Measurements from ENCODE around the gene DAB2IP. TPM values are rescaled to one million over a fixed set of nuclear protein-coding genes. Genes with fewer than 3 reads are reported as not detected.
A peak's percentile ranks its signal among the peaks of the same experiment; 100 is the strongest.

Gene DAB2IP
- total and polyA plus RNA-seq, 8 donors = 17.5 to 303 (median 45.6) TPM

DNA sequence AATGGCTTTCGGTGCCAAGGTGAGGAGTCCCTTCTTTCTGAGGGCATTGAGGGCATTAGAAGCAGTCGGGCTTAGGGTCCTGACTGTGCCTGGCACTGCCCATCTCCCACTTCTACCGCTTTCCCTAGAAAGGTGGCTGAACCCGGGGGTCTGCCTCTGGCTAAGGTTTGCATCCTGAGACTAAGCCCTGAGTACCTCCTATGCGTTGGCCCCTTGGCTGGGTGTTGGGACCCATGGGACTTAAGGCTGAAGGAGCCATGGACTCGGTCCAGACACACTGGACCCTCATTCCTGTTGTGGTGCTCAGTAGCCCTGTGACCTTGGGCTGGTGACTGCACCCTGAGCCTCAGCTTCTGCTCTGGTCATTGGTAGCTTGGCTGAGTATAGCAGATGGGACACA lies 23.9 kb downstream of the DAB2IP start:
- intact Hi-C loops (cut with DNase I; ENCODE audit: low total_unique reads) = no loop called here
- no peak for DNase-seq
- Histone ChIP-seq H3K27ac (no peak overlapping the region), H3K4me1 (peaks cover 8 to 45% (median 26%) of the 10 kb centered on the region in 4 donors), H3K36me3 (peaks cover 0 to 23% (median 20%) of the 10 kb centered on the region in 4 donors), H3K9me3 (no peaks in the 10 kb centered on the region), H3K4me3 (no peak overlapping the region), H3K27me3 (no peaks in the 10 kb centered on the region)
- no peak for TF ChIP-seq POLR2A (IDR thresholded peaks at IDR 0.05)
- TF ChIP-seq, protein P1, sequence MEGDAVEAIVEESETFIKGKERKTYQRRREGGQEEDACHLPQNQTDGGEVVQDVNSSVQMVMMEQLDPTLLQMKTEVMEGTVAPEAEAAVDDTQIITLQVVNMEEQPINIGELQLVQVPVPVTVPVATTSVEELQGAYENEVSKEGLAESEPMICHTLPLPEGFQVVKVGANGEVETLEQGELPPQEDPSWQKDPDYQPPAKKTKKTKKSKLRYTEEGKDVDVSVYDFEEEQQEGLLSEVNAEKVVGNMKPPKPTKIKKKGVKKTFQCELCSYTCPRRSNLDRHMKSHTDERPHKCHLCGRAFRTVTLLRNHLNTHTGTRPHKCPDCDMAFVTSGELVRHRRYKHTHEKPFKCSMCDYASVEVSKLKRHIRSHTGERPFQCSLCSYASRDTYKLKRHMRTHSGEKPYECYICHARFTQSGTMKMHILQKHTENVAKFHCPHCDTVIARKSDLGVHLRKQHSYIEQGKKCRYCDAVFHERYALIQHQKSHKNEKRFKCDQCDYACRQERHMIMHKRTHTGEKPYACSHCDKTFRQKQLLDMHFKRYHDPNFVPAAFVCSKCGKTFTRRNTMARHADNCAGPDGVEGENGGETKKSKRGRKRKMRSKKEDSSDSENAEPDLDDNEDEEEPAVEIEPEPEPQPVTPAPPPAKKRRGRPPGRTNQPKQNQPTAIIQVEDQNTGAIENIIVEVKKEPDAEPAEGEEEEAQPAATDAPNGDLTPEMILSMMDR (IDR thresholded peaks at IDR 0.05) = no peak
- no peak for TF ChIP-seq POLR2AphosphoS5 (IDR thresholded peaks at IDR 0.05)
- no peak for TF ChIP-seq EP300 (IDR thresholded peaks at IDR 0.05)
- 87 to 95% (median 89%) methylated on average over 6 of the region's 6 CpGs for WGBS, 5 donors

DNA sequence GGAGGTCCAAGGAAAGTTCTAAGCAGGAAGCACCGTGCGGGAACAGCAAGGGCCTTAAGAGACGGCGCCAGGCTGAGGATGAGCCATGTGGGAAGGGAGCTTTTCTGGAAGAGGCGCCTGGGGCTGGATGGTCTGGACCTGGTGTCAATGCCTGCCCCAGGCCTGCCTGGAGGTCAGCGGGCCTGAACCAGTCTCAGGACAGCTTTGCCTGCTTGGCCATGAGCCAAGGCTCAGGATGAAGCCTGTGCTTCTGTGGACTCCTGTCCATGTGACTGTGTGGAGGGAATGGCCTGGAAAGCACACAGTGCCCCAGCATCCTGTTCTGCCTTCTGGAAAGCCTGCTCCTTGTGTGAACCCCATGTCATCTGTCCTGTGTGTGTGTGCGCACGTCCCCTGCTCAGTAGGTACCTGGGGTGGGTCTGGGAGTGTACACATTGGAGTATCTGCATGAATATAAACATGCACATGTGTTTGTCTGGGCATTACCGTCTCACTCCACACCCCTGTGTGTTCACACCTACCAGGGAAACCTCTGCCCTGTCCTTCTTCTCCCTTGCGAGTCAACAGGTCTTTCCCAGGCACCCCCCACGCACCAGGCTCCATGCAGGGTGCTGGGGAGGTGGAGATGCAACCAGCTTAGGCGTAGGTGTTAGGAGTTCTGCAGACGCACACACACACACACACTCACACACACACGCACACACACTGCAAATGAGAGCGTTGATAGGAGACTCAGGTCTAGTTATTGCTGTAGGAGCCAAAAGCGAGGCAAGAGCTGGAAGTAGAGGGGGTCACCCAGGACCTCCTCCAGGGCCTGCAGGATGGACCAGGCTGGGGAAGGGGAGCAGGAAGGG lies 24.8 kb downstream of the DAB2IP start:
- no peak overlapping the region for H3K27ac ChIP-seq
- no peak overlapping the region for H3K4me3 ChIP-seq
- WGBS, 5 donors = 67 to 81% (median 70%) methylated on average over 16 of the region's 16 CpGs
- H3K27me3 ChIP-seq = no peaks in the 10 kb centered on the region
- no peak for TF ChIP-seq POLR2AphosphoS5 (IDR thresholded peaks at IDR 0.05)
- no peak for TF ChIP-seq EP300 (IDR thresholded peaks at IDR 0.05)
- TF ChIP-seq, protein P1 (IDR thresholded peaks at IDR 0.05) = no peak
- TF ChIP-seq POLR2A (IDR thresholded peaks at IDR 0.05) = no peak
- intact Hi-C loops (cut with DNase I; ENCODE audit: low total_unique reads) = no loop called here
- H3K4me1 ChIP-seq = peaks cover 8 to 45% (median 26%) of the 10 kb centered on the region in 4 donors
- H3K9me3 ChIP-seq = no peaks in the 10 kb centered on the region
- DNase-seq = peak; percentile 47 to 60
- peaks cover 0 to 29% (median 27%) of the 10 kb centered on the region in 4 donors for H3K36me3 ChIP-seq

DNA sequence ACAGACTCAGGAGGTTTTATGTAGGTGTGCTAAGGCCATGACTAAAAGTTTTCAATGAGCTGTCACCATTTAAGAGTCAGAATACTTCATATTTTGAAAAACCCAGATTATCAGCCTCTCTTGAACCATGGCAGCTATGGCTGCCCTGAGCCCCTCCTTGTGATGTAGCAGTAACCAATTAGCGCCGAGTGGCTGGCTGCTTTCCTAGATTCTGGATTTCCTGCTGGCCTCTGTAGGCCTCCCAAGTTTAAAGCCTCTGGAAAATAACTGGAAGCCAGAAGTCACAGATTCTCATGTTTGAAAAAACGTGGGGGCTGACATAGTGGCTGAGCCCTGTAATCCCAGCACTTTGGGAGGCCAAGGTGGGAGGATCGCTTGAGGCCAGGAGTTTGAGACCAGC lies 25.5 kb downstream of the DAB2IP start:
- H3K4me1 ChIP-seq = peaks cover 8 to 44% (median 24%) of the 10 kb centered on the region in 4 donors
- no peaks in the 10 kb centered on the region for H3K9me3 ChIP-seq
- H3K36me3 ChIP-seq = peaks cover 0 to 36% (median 34%) of the 10 kb centered on the region in 4 donors
- DNase-seq = no peak
- intact Hi-C loops (cut with DNase I; ENCODE audit: low total_unique reads) = no loop called here
- H3K27me3 ChIP-seq = no peaks in the 10 kb centered on the region
- no peak overlapping the region for H3K27ac ChIP-seq
- TF ChIP-seq, protein P1 (IDR thresholded peaks at IDR 0.05) = no peak
- no peak for TF ChIP-seq EP300 (IDR thresholded peaks at IDR 0.05)
- no peak overlapping the region for H3K4me3 ChIP-seq
- 52 to 72% (median 67%) methylated on average over 4 of the region's 4 CpGs for WGBS, 5 donors

DNA sequence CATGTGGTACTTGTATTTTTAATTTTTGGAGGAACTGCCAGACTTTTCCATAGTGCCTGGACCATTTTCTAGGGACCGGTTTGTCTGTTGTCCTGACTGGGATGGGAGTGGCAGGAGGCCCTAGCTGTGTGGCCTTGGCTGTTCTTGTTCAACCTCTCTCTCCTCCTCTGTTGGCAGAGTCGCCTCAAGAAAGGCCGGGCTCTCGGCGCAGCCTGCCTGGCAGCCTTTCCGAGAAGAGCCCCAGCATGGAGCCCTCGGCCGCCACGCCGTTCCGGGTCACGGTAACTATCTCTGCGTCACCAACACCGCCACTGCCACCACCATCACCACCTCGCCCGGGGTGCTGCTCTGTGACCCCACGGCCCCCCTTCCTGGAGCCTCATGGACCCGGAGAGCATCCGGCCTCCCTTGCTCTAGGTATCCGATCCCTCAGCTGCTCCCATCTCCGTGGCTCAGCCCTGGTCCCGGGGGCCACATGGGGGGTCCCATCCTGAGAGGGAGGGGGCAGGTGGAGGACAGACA lies 27.1 kb downstream of the DAB2IP start:
- Histone ChIP-seq H3K27ac (no peak overlapping the region), H3K36me3 (peaks cover 0 to 46% (median 40%) of the 10 kb centered on the region in 4 donors), H3K4me1 (peaks cover 8 to 32% (median 19%) of the 10 kb centered on the region in 4 donors), H3K4me3 (no peak overlapping the region), H3K27me3 (no peaks in the 10 kb centered on the region), H3K9me3 (no peaks in the 10 kb centered on the region)
- intact Hi-C loops (cut with DNase I; ENCODE audit: low total_unique reads) = no loop called here
- DNase-seq = no peak
- 93 to 98% (median 95%) methylated on average over 13 to 22 of the region's 22 CpGs for WGBS, 5 donors
- TF ChIP-seq EP300 (IDR thresholded peaks at IDR 0.05) (no peak), POLR2A (IDR thresholded peaks at IDR 0.05) (no peak), POLR2AphosphoS5 (IDR thresholded peaks at IDR 0.05) (no peak)
- TF ChIP-seq, protein P1 (IDR thresholded peaks at IDR 0.05) = no peak

Measured in stomach (tissue), 9 donors.